Lower lobe of right lung (tissue), 2 donors: ENCODE data around the gene MYEOV. TPM values are rescaled to one million over a fixed set of nuclear protein-coding genes. Genes with fewer than 3 reads are reported as not detected.

Experiments
- ATAC-seq, 2 donors: fragments of 200-7000 bp; cut with Tn5 transposase; one replicate each; pipeline ENCODE4 v1.9.1; 2020 to 2022; ENCODE audit warnings: mild to moderate bottlenecking in 2 of 2, moderate library complexity in 2 of 2
- DNase-seq: peaks from one replicate; pipeline ENCODE4 v3.0.0-alpha.2; 2020
- H3K27ac ChIP-seq: fragments of 200-600 bp; one replicate; pipeline ENCODE4 v1.8.0; 2022
- H3K27me3 ChIP-seq: fragments of 200-600 bp; one replicate; pipeline ENCODE4 v1.8.0; 2022; ENCODE audit warnings: low read depth
- H3K36me3 ChIP-seq: fragments of 200-600 bp; one replicate; pipeline ENCODE4 v1.8.0; 2022; ENCODE audit warnings: mild to moderate bottlenecking
- H3K4me1 ChIP-seq: fragments of 200-600 bp; one replicate; pipeline ENCODE4 v1.8.0; 2022
- H3K4me3 ChIP-seq: fragments of 200-600 bp; one replicate; pipeline ENCODE4 v1.8.0; 2022; ENCODE audit warnings: mild to moderate bottlenecking
- H3K9me3 ChIP-seq: fragments of 200-600 bp; one replicate; pipeline ENCODE4 v1.8.0; 2022
- intact Hi-C: fragments of 100-400 bp; cut with DNase I; formaldehyde crosslinking; loops from one replicate; pipeline ENCODE4 v1.11.0; 2022
- total RNA-seq: library from RNA; stranded (reverse); fragmentation: NEBNext Ultra II Directional; extraction: Animal tissue kit (Norgen Biotek cat#: 25700); gene quantifications from one replicate; pipeline ENCODE4 v1.2.1, GENCODE V29; 2021
- TF ChIP-seq, protein P1 (sequence below): fragments of 200-600 bp; IDR thresholded peaks from one replicate; pipeline ENCODE4 v1.8.0; 2022; ENCODE audit warnings: antibody characterized with exemption, mild to moderate bottlenecking
- donor health status: DM: no; HTN: yes; CAD: no; lungs with severe emphysema.

MYEOV gene
- total RNA-seq, 1 donor from 2014 or later = 1.2 TPM

GRCh38 chr11:69310934-69311766, 17.2 kb downstream of the MYEOV start:
- Histone ChIP-seq H3K4me3 (no peak overlapping the region), H3K27me3 (no peaks in the 10 kb centered on the region), H3K9me3 (no peaks in the 10 kb centered on the region), H3K4me1 (peaks cover 26% of the 10 kb centered on the region), H3K27ac (no peak overlapping the region), H3K36me3 (no peaks in the 10 kb centered on the region)
- no peak for ATAC-seq
- intact Hi-C loops = no loop called here
- no peak for DNase-seq
- TF ChIP-seq, protein P1, sequence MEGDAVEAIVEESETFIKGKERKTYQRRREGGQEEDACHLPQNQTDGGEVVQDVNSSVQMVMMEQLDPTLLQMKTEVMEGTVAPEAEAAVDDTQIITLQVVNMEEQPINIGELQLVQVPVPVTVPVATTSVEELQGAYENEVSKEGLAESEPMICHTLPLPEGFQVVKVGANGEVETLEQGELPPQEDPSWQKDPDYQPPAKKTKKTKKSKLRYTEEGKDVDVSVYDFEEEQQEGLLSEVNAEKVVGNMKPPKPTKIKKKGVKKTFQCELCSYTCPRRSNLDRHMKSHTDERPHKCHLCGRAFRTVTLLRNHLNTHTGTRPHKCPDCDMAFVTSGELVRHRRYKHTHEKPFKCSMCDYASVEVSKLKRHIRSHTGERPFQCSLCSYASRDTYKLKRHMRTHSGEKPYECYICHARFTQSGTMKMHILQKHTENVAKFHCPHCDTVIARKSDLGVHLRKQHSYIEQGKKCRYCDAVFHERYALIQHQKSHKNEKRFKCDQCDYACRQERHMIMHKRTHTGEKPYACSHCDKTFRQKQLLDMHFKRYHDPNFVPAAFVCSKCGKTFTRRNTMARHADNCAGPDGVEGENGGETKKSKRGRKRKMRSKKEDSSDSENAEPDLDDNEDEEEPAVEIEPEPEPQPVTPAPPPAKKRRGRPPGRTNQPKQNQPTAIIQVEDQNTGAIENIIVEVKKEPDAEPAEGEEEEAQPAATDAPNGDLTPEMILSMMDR = no peak

GRCh38 chr11:69311767-69312385, 17.9 kb downstream of the MYEOV start:
- peak overlapping the region; percentile 27 for H3K27ac ChIP-seq
- H3K27me3 ChIP-seq = no peaks in the 10 kb centered on the region
- TF ChIP-seq, protein P1 = no peak
- intact Hi-C loops = no loop called here
- no peaks in the 10 kb centered on the region for H3K36me3 ChIP-seq
- H3K4me1 ChIP-seq = peaks cover 26% of the 10 kb centered on the region
- DNase-seq (no peak), ATAC-seq (no peak)
- no peaks in the 10 kb centered on the region for H3K9me3 ChIP-seq
- H3K4me3 ChIP-seq = no peak overlapping the region

- Histone ChIP-seq H3K36me3 (no peaks in the 10 kb centered on the region), H3K9me3 (no peaks in the 10 kb centered on the region), H3K4me1 (peaks cover 26% of the 10 kb centered on the region), H3K27ac (peak overlapping the region; percentile 27), H3K27me3 (no peaks in the 10 kb centered on the region), H3K4me3 (no peak overlapping the region)
- intact Hi-C loops = no loop called here
- ATAC-seq (peak; percentile 30 to 31), DNase-seq (no peak)
- TF ChIP-seq, protein P1 = no peak
Observed at GRCh38 chr11:69312453-69313404, 18.8 kb downstream of the MYEOV start.

DNA sequence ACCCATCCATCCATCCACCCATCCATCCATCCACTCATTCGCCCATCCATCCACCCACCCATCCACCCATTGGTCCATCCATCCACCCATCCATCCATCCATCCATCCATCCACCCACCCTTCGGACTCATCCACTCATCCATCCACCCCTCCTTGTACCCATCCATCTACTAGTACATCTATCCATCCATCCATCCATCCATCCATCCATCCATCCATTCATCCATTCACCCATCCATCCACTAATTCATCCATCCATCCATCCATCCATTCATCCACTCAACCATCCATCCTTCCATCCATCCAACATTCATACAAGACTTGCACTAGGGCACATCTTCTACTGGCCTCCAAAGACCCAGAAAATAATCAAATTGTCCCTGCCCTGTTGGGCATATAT, 20.0 kb downstream of the MYEOV start:
- H3K4me1 ChIP-seq = peaks cover 26% of the 10 kb centered on the region
- no peak overlapping the region for H3K27ac ChIP-seq
- intact Hi-C loops = no loop called here
- H3K4me3 ChIP-seq = no peak overlapping the region
- ATAC-seq (no peak), DNase-seq (no peak)
- H3K36me3 ChIP-seq = no peaks in the 10 kb centered on the region
- H3K9me3 ChIP-seq = no peaks in the 10 kb centered on the region
- TF ChIP-seq, protein P1 = no peak
- no peaks in the 10 kb centered on the region for H3K27me3 ChIP-seq

DNA sequence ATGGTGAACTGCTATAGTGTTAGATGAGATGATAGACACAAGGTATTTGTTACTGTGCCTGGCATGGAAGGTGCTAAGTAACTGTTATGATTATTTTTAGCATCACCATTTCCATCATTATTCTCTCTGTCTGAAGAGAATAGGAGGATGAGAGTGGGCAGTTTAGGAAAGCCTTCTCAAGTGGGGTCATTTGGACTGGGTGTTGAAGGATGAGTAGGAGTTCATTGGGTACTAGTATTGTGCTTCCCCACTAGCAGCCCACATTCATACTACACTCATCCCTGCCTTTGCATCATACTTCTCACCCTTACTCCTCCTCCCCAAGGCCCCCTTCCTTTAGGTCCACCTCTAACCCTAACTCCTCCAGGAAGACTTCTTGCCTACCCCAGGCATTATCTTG, 20.6 kb downstream of the MYEOV start:
- Histone ChIP-seq H3K36me3 (no peaks in the 10 kb centered on the region), H3K9me3 (no peaks in the 10 kb centered on the region), H3K4me1 (peaks cover 26% of the 10 kb centered on the region), H3K27me3 (no peaks in the 10 kb centered on the region), H3K4me3 (no peak overlapping the region), H3K27ac (no peak overlapping the region)
- DNase-seq (no peak), ATAC-seq (no peak)
- intact Hi-C loops = no loop called here
- TF ChIP-seq, protein P1 = no peak
